ENCODE data around the gene SLC17A5.
"Not testable (repeated sequence)": the region's sequence is repeated elsewhere in the genome, so short reads cannot be mapped to it uniquely, and the experiment has no call there.

Gene SLC17A5, protein sequence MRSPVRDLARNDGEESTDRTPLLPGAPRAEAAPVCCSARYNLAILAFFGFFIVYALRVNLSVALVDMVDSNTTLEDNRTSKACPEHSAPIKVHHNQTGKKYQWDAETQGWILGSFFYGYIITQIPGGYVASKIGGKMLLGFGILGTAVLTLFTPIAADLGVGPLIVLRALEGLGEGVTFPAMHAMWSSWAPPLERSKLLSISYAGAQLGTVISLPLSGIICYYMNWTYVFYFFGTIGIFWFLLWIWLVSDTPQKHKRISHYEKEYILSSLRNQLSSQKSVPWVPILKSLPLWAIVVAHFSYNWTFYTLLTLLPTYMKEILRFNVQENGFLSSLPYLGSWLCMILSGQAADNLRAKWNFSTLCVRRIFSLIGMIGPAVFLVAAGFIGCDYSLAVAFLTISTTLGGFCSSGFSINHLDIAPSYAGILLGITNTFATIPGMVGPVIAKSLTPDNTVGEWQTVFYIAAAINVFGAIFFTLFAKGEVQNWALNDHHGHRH

GRCh38 chr6:73653571-73654424, at the start of gene SLC17A5:
SLC17A5 (minus strand) TSS chr6:73653992; CDS start chr6:73653886, 106 bp downstream.
- peak; percentile 94 for DNase-seq (ENCODE audit: low spot score)

DNA sequence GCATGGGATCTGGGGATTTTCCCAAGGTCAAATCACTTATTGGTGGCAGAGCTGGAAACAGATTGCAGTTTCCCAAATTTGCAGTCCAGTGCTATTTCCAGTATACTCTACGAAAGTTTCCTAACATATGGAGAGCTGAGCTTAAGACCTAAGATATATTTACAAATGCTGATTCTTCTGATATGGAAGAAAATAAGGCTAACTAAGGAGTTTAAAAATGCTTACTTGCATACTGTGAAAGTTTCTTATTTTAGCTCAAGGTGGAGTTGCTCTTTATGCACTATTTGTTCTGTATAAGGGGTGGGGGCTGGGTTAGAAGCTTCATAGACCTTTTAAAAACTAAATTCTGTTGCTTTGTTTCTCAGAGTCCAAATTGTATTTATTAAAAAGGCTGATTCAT, 49.7 kb upstream of the SLC17A5 start:
- no peak for DNase-seq (ENCODE audit: low spot score)

- DNase-seq (ENCODE audit: low spot score) = no peak
These were observed 48.7 kb upstream of the SLC17A5 start for GRCh38 chr6:73702444-73702843.

- DNase-seq (ENCODE audit: low spot score) = no peak
These were observed 46.1 kb upstream of the SLC17A5 start for GRCh38 chr6:73699676-73700459.

DNA sequence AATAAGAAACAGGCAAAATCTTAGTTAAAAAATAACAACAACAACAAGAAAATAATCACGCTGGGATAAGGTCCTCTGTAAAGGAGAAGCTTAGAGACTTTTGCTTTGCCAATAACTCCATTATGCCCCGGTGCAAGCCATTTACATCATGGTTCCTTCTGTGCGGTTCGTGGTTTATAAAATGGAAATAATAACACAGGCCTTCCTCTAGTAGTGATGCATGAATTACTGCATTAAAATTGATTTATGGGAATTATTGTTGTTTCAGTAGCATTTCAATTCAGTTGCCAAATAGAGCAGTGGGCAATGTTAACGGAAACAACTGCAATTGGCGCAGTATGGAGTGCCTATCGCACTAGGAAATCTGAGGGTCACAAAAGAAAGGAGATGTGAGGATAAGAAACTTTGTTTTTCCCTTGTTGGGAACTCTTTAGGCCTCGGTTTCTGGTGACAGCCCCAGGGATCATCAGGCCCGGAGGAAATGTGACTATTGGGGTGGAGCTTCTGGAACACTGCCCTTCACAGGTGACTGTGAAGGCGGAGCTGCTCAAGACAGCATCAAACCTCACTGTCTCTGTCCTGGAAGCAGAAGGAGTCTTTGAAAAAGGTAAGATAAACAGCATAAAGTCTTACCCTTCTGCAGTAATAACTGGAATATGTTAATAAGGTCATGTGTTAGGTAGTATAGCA, 43.3 kb upstream of the SLC17A5 start:
- no peak for DNase-seq (ENCODE audit: low spot score)

GRCh38 chr6:73695619-73696421, 42.0 kb upstream of the SLC17A5 start, which contains the start of gene CD109:
CD109 (plus strand) TSS chr6:73696203; CDS start chr6:73696216, 13 bp downstream.
- peak; percentile 35 for DNase-seq (ENCODE audit: low spot score)

DNA sequence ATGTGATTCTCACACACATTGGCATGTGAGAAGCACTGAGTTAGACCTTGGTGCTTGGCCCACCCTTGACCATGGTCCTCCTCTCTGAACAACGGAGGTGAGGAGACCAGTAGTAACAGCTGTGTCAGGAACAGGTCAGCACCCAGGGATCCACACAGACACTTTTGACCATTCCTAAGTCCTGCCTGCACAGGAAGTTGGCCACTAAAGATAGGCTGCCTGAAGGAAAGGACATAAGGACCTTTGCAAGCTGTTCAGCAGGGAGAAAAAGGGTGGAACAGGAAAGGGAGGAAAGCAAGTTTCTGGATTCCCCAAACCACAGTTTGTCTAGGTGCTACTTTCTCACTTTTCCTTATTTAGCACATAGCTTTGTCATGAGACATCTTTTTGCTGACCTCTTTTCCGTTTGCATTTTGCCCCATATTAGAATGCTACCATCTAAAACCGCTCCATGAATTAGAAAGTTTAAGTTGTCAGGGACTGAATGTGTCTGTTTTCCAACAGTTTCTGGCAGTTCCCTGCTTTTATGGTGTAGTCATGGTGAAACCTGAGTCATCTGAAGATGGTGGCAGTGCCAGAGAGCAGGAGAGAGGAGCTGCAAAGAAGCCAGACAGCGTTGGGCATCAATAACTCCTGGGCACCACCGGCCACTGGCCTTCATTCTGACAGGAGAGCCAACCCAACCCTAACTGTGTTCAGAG, 41.1 kb upstream of the SLC17A5 start:
- no peak for DNase-seq (ENCODE audit: low spot score)

- no peak for DNase-seq (ENCODE audit: low spot score)
These were observed 37.7 kb upstream of the SLC17A5 start for GRCh38 chr6:73691512-73691911.

GRCh38 chr6:73690056-73690455, 36.3 kb upstream of the SLC17A5 start:
- no peak for DNase-seq (ENCODE audit: low spot score)

DNA sequence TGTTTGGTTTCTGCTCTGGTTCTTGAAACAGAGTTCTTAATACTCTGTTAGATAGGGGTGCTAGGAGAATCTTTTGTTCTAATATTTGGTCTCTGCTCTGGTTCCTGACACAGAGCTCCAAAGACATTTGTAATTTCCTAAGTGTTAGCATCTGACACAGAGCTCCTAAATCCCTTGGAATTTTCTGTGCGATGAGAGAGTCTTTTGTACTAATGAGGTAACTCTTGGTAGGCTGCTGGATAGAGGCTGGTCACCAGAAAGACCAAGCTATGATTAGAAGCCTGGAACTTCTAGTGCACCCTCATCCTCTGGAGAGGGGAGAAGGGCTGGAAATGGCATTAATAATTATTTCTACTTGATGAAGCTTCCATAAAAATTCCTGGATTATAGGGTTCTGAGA, 34.6 kb upstream of the SLC17A5 start:
- DNase-seq (ENCODE audit: low spot score) = no peak

- not testable (repeated sequence) for DNase-seq (ENCODE audit: low spot score)
These were observed 29.8 kb upstream of the SLC17A5 start for GRCh38 chr6:73683574-73683973.

DNA sequence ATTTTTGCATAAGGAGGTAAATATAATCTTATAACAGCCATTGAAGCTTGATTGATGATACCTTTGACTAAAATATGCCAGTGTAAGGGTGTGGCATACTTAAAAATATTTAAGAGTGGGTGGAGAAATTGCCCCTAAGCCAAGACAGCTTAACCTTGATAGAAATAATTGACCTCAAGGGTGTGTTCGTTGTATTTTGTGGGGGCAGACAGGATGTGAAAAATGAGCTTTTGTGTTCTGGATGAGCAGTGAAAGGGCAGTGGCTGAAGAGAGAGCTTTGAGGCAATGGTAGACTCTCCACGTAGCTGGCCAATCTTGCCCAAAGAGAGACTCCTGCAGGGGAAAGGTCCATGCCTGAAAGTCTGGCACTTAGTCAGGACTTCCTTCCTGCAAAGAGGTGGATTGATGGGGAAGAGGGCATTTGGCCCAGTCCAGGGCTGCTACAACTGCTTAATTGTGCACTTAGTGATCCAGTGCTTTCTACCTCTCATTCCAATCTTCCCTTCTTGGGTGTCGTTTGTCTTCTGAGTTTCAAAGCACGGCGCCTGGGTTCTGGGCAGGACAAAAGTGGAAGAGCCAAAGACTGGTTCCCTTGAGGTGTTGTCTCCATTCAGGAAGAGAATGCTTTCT, 26.6 kb upstream of the SLC17A5 start:
- no peak for DNase-seq (ENCODE audit: low spot score)

DNA sequence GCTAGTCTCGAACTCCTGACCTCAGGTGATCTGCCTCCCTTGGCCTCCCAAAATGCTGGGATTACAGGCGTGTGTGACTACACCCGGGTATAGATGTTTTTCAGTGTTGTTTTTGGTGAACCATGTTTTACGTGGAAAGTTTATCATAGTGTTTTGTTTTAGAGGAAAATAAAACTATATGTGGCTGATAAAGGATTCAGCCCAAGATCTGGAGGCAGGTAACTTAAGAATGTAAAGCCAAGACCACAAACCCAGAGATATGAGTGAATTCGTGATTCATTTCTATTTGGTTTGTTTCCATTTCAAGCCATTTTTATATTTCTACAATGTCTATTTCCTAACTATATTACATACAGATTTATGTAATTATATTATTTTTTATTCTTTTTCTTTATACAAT, 26.1 kb upstream of the SLC17A5 start:
- DNase-seq (ENCODE audit: low spot score) = not testable (repeated sequence)

DNA sequence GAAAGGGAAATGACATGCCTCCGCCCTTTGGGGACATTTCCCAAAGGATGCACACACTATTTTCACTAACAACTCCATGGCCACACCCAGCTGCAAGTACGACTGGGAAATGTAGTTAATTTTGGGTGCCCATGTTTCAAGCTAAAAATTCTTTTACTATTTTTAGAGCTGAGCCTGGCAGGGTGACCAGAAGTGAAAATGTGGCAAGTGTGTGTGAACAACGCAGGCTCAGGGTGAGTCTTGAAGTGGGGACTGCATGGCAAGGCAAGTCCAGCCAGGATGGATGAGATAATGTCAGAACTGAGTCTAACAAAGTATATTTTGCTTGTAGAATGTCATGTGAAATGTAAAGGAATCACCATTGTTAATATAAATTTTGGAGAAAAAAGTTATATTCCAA, 25.2 kb upstream of the SLC17A5 start:
- DNase-seq (ENCODE audit: low spot score) = no peak

- DNase-seq (ENCODE audit: low spot score) = peak; percentile 74
These were observed 21.8 kb upstream of the SLC17A5 start for GRCh38 chr6:73675466-73676098.

GRCh38 chr6:73671911-73672685, 18.3 kb upstream of the SLC17A5 start:
- no peak for DNase-seq (ENCODE audit: low spot score)

- no peak for DNase-seq (ENCODE audit: low spot score)
These were observed 15.2 kb upstream of the SLC17A5 start for GRCh38 chr6:73669005-73669404.

DNA sequence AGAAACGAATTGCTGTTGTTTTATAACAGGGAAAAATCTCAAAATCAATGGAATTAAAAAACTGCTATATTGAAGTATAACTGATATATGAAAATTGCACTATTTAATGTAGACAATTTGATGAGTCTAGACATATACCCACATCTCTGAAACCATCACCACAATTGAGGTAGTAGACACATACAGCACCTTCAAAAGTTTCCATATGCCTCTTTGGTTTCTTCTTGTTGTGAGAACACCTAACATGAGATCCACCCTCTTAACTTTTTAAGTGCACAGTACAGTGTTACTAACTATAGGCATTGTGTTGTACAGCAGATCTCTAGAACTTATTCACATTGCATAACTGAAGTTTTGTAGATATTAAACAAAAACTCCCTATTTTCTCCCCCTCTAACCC, 14.0 kb upstream of the SLC17A5 start:
- DNase-seq (ENCODE audit: low spot score) = no peak

Measured in D341Med (cell line).